GM21367 (cell line): ENCODE data around the gene TKTL1.
"Not testable (repeated sequence)": the region's sequence is repeated elsewhere in the genome, so short reads cannot be mapped to it uniquely, and the experiment has no call there.

Experiments used
- ATAC-seq: cut with Tn5 transposase; IDR thresholded peaks from one replicate; pipeline ENCODE4 v1.9.1; 2021; ENCODE audit not compliant: unreplicated experiment

Gene TKTL1

DNA sequence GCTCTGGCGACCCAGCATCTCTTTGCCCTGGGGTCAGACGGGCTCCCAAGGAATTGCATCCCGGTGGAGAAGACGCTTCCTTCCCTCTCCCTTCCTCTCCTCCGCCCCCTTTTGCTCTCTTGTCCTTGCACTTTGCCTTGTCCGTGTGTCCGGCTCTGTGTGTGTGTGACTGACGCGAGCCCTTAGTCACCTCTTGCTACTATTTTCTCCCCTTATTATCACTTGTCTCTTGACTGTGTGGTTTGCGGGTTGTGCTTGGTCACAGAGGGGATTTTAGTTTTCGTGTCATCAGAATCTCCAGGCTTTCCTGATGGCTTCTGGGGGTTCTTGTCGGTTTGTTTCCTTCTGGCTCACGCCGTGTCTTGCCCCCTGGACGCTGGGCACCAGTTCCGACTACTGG, 47.5 kb downstream of the TKTL1 start:
- not testable (repeated sequence) for ATAC-seq

DNA sequence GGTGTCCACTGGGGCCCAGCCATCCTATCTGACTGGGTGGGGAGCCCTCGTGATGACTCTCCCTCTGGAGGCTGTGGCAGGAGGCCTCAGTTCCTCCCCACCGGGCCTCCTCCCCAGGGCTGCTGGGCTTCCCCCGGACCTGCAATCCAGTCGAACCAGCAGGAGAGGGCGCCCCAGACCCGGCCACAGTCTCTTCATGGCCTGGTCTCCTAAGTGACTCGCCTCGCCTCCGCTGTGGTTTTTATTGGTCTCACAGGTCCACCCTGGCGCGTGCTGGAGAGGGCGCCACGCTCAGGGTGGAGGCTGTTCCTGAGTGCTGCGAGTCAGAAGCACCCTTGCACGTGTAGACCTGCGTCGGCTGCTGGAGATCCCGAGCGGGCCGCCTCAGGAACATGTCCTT, 48.0 kb downstream of the TKTL1 start:
- ATAC-seq = not testable (repeated sequence)

DNA sequence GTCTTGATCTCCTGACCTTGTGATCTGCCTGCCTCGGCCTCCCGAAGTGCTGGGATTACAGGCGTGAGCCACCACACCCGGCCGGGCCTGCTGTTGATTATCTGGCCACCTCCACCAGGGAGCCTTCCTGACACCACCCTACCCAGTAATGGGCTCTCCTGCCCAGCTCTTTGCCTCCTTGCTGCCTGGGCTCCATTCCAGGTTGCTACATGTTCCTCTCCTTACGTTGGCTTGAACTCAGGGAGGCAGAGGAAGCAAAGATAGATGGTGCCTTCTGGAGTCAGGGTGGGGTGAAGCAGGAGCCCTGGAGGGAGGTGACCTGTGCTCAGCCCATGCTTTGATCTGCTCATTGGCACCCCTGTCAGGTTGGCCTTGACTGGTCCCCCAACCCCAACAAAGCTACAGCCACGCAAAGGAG, 52.5 kb downstream of the TKTL1 start:
- no peak for ATAC-seq

DNA sequence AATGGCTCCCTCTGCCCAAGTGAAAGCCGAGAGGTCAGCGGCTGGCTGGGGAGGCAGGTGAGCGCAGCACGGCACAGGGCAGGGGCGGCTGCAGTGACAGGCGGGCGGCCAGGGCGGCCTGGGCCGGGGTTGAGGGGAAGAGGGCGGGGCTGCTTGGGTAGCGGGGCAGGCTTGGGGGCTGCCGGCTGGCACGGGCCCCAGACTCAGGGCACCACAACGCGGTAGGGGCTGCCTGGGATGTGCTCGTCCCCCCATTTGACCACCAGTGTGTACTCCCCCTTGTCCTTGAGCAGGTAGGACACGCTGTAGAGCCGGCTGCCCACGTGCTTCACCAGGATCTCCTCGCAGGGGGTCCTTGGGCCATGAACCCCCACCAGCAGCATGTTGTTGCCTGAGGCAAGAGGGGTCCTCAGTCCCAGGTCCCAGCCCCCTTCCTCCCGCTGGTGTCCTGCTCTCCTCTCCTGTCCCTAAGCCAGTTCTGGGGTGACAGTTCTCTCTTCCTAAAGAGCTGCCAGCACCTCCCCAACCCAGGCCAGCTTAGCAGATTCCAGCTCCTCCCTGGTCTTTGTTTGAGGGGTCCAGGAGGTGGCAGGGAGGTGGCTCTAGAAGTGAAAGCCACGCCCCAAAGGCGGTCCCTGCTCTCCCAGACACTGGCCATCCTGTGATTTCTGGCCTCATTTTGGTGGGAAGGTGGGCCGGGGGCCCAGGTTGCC, 53.2 kb downstream of the TKTL1 start:
- no peak for ATAC-seq

DNA sequence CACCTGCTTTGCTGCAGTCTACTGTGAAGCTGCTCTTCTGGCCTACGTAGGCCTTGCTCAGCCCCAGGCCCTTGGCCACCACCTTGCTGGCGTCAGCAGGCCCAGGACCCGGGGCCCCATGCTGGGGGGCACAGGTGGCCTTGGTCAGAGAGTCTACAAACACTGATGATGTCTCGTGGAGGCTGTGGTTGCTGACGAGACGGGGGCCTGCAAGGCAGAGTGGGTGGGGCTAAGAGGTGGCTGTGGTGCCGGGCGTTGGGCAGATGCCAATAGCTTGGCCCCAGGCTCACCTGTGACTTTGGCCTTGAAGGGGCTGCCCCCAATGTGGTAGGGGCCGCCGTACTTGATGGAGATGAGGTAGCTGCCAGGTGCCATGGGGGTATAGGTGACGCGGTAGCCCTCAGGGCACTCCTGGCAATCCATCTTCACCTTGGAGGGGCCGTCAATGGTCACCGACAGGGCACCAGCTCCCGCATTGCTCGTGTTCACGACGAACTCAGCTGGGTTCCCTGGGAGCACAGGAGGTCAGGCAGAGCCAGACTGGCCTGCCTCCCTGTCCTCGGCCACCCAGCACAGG, 53.9 kb downstream of the TKTL1 start:
- no peak for ATAC-seq

DNA sequence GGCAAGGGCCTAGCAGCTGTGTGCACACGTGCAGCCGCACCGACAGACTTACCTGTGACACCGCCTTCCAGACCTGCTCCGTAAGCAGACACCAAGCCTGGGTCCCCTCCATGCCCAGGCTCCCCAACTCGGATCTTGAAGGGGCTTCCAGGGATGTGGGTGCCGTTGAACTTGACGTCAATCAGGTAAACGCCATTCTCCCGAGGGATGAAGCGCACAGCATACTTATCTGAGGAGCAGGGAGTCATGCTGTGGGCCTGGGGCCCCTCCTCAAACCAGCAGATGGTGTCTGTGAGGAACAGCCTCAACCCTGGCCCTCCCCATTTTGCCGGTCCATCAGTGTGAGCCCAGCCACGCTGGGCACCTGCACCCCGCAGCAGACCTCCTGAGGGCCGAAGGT, 54.4 kb downstream of the TKTL1 start:
- ATAC-seq = no peak

DNA sequence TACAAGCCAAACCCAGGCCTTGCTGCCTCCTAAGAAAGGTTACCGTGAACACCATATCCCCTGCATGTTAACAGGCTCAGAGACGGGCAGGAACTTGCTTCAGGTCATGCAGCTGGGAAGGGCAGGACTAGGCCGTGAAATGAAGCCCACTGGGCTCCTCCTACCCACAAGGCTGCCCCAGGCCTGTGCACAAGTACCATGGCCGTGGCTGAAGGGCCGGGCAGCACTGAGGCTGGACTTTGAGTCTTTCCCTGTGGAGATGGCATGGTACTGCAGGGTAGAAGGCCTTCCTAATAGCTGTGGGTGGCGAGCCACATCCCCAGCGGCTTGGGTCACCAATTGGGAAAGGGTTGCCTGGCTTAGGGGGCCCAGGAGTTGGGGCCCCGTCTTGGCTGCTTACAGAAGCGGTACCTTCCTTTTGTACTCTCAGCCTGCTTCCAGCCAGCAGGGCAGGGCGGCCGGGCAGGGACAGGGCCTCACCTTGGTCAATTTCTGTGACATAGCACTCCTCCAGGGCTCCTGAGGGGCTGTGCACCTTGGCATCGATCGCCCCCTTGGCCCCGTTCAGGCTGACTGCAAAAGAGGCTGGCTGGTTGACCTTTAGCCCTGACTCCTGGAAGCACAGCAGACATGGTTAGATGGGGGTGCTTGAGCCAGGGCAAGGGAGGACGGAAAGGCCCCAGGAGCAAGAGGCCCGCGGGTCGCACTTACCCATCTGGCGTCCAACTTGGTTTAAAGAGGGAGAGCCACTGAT, 55.0 kb downstream of the TKTL1 start:
- ATAC-seq = no peak

DNA sequence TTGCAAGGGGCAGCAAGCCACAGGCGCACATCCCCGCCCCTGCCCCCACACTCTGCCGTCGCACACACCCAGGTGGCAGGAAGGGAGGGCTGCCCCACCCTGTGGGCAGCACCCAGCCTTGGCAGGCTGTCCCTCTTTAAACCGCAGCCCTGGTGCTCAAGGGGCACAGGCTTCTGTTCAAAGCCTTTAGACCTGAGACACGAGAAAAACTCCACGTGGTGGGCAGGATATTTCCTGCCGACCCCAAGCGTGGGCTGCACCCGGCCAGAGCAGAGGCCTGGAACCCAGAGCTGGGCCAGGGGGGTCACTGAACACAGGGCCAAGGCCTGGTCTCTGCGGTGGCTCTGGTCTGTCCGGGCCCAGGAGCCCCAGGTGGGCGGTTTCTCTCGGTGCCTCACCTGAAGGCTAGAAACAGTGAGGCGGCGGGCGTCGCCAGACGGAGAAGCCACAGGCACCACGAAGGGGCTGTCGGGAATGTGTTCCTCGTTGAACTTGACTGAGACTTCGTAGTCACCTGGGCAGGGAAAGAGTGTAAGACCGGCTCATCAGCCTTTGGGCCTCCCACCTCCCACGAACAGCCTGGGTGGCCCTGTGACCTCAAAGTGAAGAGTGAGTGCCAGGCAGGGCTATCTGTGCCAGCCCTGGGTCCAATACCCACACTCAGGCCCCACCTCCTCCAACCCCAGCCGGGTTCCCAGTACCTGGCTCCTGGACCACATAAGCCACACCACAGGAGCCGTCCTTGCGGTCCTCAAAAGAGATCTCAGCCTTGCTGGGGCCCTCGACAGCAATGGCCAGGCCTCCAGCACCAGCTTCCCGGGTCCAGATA, 55.8 kb downstream of the TKTL1 start:
- ATAC-seq = no peak

DNA sequence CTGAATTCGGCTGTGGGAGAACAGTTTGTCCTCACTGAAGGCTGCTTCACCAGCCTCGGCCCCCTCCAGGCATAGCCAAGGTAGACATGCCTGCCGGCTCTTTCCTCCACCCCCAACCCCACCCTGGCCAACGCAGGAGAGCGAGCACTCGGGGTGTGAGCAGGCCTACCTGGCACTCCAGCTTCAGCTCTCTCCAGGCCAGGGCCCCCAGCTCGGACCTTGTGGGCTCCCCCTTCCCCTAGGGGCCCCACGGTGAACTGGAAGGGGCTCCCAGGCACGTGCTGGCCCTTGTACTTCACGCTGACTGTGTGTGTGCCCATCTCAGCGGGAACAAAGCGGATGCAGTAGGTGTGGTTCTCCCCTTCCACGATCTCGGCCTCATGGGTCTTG, 56.4 kb downstream of the TKTL1 start:
- ATAC-seq = no peak

DNA sequence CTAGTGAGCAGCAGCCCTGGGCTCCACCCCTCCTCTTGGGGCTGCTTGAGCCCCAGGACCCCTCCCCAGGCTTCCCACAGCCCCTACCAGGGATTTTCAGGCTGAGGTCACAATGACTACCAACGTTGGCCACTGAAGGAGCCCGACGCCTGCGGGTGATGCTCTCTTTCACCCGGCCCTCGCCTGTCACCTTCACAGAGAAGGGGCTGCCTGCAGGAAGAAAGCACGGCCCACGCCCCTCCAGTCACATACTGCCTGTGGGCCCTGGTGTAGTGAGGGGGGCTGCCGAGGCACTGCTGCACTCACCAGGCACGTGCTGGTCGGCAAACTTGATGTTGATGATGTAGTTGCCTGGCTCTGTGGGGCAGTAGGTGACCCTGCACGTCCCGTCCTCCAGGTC, 56.9 kb downstream of the TKTL1 start:
- no peak for ATAC-seq

DNA sequence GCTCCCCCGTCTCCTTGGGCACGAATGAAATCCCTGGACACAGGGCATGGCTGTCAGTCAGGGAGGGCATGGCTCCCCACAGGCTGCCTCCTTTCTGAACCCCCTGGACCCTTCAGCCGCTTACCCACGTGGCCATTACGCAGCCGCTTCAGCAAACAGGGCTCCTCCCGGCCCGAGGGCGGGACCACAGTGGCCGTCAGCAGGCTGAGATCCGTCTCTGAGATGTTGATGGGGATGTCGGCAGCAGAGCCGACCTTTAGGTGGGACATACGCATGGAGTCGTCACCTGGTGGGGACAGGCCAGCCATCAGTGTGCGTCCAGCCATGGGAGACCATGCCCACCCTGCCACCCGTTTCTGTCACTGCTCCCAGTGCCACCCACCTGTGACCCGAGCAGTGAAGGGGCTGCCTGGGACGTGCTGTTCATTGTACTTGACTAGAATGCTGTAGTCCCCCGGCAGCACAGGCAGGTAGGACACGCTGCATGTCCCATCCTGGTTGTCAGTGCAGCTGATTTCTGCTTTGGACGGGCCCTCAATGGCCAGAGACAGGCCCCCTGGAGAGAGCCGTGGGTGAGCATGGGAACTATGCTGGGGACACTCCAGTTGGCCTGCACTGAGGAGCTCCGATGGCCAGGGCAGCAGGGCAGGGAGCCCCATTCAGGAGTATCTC, 57.7 kb downstream of the TKTL1 start:
- ATAC-seq = no peak

DNA sequence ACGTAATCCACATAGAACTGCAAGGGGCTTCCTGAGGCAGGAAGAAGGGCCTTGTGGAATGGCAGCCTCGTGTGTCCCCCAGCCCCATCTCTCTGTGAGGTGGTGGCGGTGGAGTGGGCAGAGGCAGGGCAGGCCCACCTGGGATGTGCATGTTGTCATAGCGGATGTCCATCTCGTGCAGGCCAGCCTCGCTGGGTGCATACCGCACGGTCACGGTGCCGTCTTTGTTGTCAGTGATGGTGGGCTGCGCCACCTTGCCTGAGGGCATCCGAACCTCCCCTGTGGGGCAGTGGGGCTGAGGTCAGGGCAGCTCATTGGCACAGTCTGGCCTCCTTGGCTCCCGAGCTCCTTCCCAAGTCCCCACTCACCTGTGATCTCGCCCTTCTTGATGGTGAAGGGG, 58.4 kb downstream of the TKTL1 start:
- ATAC-seq = no peak

DNA sequence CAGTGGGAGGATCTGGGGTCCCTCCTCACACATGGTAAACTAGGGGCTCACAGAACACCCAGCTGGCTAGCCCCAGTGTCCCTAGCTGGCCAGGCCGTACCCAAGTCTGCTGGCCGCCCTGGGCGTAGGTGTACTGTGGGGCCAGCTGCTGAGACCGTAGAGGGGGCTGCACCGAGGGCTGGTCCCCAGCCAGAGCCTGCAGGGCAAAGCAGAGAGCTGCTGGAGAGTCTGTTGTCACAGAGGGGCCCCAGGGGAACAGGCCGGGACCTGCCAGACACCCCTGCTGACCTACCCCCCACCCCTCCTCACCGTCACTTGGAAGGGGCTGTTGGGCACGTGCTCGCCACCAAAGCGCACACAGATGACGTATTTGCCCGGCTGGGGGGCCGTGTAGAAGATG, 58.9 kb downstream of the TKTL1 start:
- no peak for ATAC-seq

DNA sequence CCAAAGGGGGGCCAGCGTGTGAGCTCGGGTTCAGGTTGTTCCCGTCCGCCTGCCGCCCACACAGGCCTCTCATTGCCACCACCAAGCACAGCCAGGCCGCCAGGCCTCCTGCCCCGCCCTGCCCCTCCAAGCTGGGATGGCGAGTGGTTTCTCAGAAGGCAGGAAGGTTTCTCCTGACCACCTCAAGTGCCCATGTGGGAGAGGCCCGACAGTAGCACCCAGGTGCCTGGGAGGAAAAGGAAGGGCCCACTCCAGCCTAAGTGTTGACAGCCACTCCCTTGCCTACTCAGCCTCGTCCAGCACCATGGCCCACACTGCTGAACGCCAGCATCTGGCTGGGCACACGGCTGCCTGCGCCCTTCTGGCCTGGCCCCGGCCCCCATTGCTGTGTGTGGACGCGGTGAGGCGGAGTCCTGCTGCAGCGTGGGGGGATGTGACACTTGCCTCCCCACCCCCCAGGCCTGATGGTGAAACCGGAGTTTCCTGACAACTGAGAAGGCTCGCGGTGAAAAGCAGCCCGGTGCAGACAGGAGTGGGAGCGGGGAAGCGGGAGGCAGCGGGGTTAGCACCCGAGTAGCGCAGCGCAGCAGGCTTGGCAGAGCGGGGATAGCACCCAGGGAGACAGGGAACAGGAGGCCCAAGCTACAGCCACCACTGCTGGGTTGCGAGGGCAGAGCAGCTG, 59.6 kb downstream of the TKTL1 start:
- ATAC-seq = no peak

DNA sequence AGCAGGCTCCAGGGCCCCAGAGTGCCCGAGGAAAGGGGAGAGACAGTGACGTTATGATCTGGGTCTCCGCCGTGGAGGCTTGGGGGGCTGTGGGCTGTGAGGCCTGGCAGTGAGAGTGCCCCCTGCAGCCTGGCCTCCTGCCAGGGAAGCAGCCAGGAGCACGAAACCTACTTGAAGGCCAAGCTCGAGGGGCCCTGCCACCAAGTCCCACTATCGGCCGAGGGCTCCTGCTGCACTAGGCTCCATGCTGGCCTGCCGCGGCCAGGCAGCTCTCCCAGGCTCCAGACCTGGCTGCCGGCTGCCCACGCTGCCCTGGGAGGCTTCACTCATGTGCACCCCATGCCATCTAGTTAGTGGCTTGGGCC, 60.2 kb downstream of the TKTL1 start:
- ATAC-seq = no peak

DNA sequence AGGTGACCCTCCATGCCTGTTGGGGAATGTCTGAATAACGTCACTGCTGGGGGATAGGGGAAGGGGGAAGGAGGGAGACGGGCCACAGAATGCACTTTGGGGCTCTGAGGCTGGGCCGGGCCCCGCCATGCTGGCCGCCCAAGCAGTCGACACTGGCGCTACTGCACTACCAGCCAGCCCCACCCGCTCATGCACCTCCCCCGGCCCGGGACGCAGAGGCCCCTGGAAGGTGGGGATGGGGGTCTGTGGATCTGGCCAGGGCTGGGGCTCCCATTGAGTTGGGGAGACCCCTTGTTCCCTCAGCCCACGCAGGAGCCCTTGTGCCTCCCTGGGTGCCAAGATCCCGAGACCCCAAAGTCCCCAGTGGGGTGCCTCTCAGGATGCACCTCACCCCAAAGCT, 61.0 kb downstream of the TKTL1 start:
- ATAC-seq = no peak

DNA sequence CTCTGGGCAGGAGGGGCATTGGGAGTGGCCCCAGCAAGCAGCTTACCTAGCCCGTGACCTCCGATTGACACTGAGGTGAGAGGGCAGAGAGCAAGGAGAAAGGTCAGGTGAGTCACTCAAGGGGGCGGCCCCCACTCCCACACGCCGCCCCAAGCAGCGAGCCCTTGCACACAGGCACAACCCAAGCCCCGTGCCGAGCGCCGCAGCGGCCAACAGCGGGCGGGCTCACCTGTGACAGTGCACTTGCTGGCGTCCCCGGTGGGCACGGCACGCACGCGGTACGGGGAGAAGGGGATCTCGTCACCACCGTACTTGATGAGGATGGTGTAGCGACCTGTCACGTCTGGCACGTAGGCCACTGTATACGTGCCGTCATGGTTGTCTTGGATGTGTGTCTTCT, 61.6 kb downstream of the TKTL1 start:
- ATAC-seq = no peak

DNA sequence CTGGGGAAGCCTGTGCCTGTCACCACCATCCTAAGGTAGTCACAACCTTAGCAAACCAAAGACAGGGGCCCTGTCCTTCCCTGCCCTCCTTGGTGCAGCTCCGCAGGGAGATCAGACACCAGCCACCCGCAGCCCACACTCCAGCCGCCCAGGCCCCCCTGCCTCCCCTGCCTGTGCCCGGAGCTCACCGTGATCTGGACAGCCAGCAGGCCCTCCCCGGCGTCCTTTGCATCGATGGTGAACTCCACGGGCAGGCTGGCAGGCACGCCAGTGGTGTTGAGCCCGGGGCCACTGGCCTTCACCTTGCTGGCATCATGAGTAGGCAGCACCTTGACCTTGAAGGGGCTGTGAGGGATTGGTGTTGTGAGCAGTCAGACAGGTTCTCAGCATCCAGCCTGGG, 62.4 kb downstream of the TKTL1 start:
- no peak for ATAC-seq

DNA sequence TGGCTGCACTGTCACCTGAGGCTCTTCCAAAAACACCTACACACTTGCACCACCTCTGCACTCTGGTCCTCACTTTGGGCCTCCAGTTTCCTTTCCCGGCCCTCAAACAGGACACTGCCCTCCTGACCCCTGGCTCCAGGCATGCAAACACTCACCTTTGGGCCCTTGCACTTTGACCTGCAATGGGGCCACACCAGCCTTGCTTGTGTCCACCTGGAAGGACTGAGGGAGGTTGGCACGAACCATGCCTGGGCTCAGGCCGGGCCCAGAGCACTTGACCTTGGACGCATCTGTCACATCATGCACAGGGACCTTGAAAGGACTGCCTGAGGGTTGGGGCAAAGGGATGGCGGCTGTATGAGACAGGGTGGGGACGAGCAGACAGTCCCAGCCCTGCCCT, 63.2 kb downstream of the TKTL1 start:
- no peak for ATAC-seq

DNA sequence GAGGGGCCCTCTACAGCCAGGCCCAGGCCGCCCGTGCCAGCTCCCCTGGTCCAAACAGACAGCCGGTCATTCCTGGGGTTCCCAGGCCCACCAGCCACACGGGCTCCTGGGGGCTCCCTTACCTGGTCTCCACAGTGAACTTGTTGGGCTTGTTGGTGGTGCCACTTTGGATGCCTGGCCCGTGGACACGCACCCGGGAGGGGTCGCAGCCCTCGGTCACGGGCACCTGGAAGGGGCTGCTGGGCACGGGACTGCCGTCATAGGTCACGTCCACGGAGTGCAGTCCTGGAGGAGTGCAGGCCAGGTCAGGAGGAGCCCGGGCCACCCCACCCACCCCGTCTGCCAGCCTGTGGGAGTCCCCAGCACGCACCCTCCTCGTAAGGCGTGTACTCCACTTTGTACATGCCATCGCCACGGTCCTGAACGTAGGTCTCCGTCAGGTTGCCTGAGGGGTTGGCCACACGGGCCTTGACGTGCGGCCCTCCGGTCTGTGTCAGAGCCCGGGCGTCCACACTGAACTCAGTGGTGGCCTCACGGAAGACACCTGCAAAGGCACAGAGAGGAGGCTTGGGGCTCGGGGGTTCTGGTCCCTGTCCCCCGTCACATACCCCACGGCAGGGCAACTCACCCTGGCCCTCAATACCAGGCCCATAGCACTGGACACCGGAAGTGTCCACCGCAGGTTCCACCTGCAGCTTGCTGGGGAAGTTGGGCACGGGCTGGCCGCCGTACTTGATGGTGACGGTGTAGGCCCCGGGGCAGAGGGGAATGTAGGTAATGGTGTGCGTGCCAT, 64.0 kb downstream of the TKTL1 start:
- ATAC-seq = no peak
